HG03139 (cell line): ENCODE results near the gene OR2A5.
"Not testable (repeated sequence)": the region's sequence is repeated elsewhere in the genome, so short reads cannot be mapped to it uniquely, and the experiment has no call there.

Experiments
- ATAC-seq: cut with Tn5 transposase; IDR thresholded peaks from one replicate; pipeline ENCODE4 v1.9.1; 2021; ENCODE audit not compliant: unreplicated experiment

The OR2A5 gene

GRCh38 chr7:144032985-144033709 is 15.6 kb upstream of the OR2A5 start:
- no peak for ATAC-seq

- ATAC-seq, result no peak
Observed at GRCh38 chr7:144035385-144035784, 13.4 kb upstream of the OR2A5 start.

GRCh38 chr7:144036302-144036885 is 12.4 kb upstream of the OR2A5 start:
- no peak for ATAC-seq

GRCh38 chr7:144037414-144038035 is 11.2 kb upstream of the OR2A5 start:
- no peak for ATAC-seq

GRCh38 chr7:144038887-144039286 is 9.9 kb upstream of the OR2A5 start:
- no peak for ATAC-seq

- ATAC-seq, result no peak
Observed at GRCh38 chr7:144049491-144049890, 743 bp downstream of the OR2A5 start.

- no peak for ATAC-seq
Observed at GRCh38 chr7:144050093-144050492, 1.3 kb downstream of the OR2A5 start.

- not testable (repeated sequence) for ATAC-seq
Observed at GRCh38 chr7:144050884-144051283, 2.1 kb downstream of the OR2A5 start.

GRCh38 chr7:144057954-144058353 is 9.2 kb downstream of the OR2A5 start:
- no peak for ATAC-seq

- no peak for ATAC-seq
Observed at GRCh38 chr7:144063710-144064109, 15.0 kb downstream of the OR2A5 start.

- ATAC-seq, result no peak
Observed at GRCh38 chr7:144069511-144069910, 20.8 kb downstream of the OR2A5 start, which contains the start of gene OR2A25. TSS of gene OR2A25 (plus strand) at chr7:144069811. CDS start at chr7:144074220, 4,409 bp downstream.

GRCh38 chr7:144069953-144070352 is 21.2 kb downstream of the OR2A5 start:
- ATAC-seq, result no peak

GRCh38 chr7:144074374-144074773 is 25.6 kb downstream of the OR2A5 start:
- no peak for ATAC-seq

GRCh38 chr7:144085978-144086377 is 37.2 kb downstream of the OR2A5 start, which contains the start of gene OR2A12:
TSS of gene OR2A12 (plus strand) at chr7:144086278. CDS start at chr7:144095108, 8,830 bp downstream.
- no peak for ATAC-seq

GRCh38 chr7:144086730-144087129 is 38.0 kb downstream of the OR2A5 start:
- ATAC-seq, result no peak

GRCh38 chr7:144087230-144087629 is 38.5 kb downstream of the OR2A5 start:
- no peak for ATAC-seq

GRCh38 chr7:144090667-144091066 is 41.9 kb downstream of the OR2A5 start:
- ATAC-seq, result no peak

GRCh38 chr7:144098776-144099175 is 50.0 kb downstream of the OR2A5 start:
- no peak for ATAC-seq

- no peak for ATAC-seq
Observed at GRCh38 chr7:144100607-144101006, 51.9 kb downstream of the OR2A5 start.

GRCh38 chr7:144102041-144102440 is 53.3 kb downstream of the OR2A5 start:
- no peak for ATAC-seq

GRCh38 chr7:144105211-144105610 is 56.5 kb downstream of the OR2A5 start:
- no peak for ATAC-seq
